A549 treated with Hydrocortisone at 1 μM for 4 hours (cell line): ENCODE measurements around the gene DNAJC4. TPM values are rescaled to one million over a fixed set of nuclear protein-coding genes. Genes with fewer than 3 reads are reported as not detected.

ENCODE experiments used
- total RNA-seq: library from RNA; stranded (reverse); fragments of 200-300 nt; extraction: Qiagen RNA extraction; gene quantifications from 5 replicates; pipeline ENCODE4 v1.2.3, GENCODE V29; 2022

DNAJC4 gene
- total RNA-seq: 17.1 to 22.6 TPM (median 21.1 TPM) in 5 replicates

GRCh38 chr11:64230171-64230984 lies at the start of gene DNAJC4:
TSS of gene DNAJC4 (plus strand) at chr11:64230548. CDS start at chr11:64230855, 307 bp downstream.

GRCh38 chr11:64185693-64186491 lies 44.5 kb upstream of the DNAJC4 start, which contains the start of gene STIP1:
TSS of gene STIP1 (plus strand) at chr11:64186171. CDS start at chr11:64186262, 91 bp downstream.

GRCh38 chr11:64206457-64207255 lies 23.7 kb upstream of the DNAJC4 start, which contains the start of gene FERMT3:
TSS of gene FERMT3 (plus strand) at chr11:64206721. CDS start at chr11:64207365, 644 bp downstream.

GRCh38 chr11:64225608-64226506 lies 4.5 kb upstream of the DNAJC4 start, which contains the start of the genes NUDT22 and TRPT1:
TSS of gene NUDT22 (plus strand) at chr11:64226274. CDS start at chr11:64226653, 379 bp downstream.
TSS of gene TRPT1 (minus strand) at chr11:64226186. CDS start at chr11:64225860, 326 bp downstream.

GRCh38 chr11:64233913-64234586 lies 3.7 kb downstream of the DNAJC4 start, which contains the start of gene VEGFB:
TSS of gene VEGFB (plus strand) at chr11:64234584. CDS start at chr11:64234834, 250 bp downstream.

GRCh38 chr11:64240435-64241240 lies 10.3 kb downstream of the DNAJC4 start, which contains the start of gene FKBP2:
TSS of gene FKBP2 (plus strand) at chr11:64241095. CDS start at chr11:64242388, 1,293 bp downstream.

GRCh38 chr11:64246871-64247728 lies 16.8 kb downstream of the DNAJC4 start, which contains the start of gene PPP1R14B:
TSS of gene PPP1R14B (minus strand) at chr11:64246943. CDS start at chr11:64246673, 270 bp downstream.

GRCh38 chr11:64251016-64251752 lies 20.8 kb downstream of the DNAJC4 start, which contains the start of gene PLCB3:
TSS of gene PLCB3 (plus strand) at chr11:64251530. CDS start at chr11:64251650, 120 bp downstream.

Other genes with a start within 250 kb of the DNAJC4 start
- gene OTUB1, start 244.1 kb upstream of the DNAJC4 start, total RNA-seq: 109 to 136 TPM (median 127 TPM) in 5 replicates
- gene FLRT1, start 194.6 kb upstream of the DNAJC4 start, total RNA-seq: 0.03 to 0.09 TPM (median 0.06 TPM) in 5 replicates
- 9.0 to 15.8 TPM (median 13.5 TPM) in 5 replicates for gene MACROD1, start 64.4 kb upstream of the DNAJC4 start, total RNA-seq
- gene STIP1, start 44.4 kb upstream of the DNAJC4 start, total RNA-seq: 226 to 294 TPM (median 239 TPM) in 5 replicates
- 0.90 to 3.5 TPM (median 1.1 TPM) in 5 replicates for gene FERMT3, start 23.8 kb upstream of the DNAJC4 start, total RNA-seq
- gene TRPT1, start 4.4 kb upstream of the DNAJC4 start, total RNA-seq: 15.9 to 26.7 TPM (median 25.0 TPM) in 5 replicates
- 30.0 to 39.3 TPM (median 36.0 TPM) in 5 replicates for gene NUDT22, start 4.3 kb upstream of the DNAJC4 start, total RNA-seq
- 32.7 to 53.8 TPM (median 47.9 TPM) in 5 replicates for gene VEGFB, start 4.0 kb downstream of the DNAJC4 start, total RNA-seq
- gene FKBP2, start 10.5 kb downstream of the DNAJC4 start, total RNA-seq: 119 to 148 TPM (median 123 TPM) in 5 replicates
- 195 to 381 TPM (median 360 TPM) in 5 replicates for gene PPP1R14B, start 16.4 kb downstream of the DNAJC4 start, total RNA-seq
- gene PLCB3, start 21.0 kb downstream of the DNAJC4 start, total RNA-seq: 16.8 to 23.4 TPM (median 20.3 TPM) in 5 replicates
- 65.9 to 95.2 TPM (median 90.0 TPM) in 5 replicates for gene BAD, start 54.1 kb downstream of the DNAJC4 start, total RNA-seq
- 35.7 to 48.9 TPM (median 42.5 TPM) in 5 replicates for gene GPR137, start 55.3 kb downstream of the DNAJC4 start, total RNA-seq
- 0.07 to 0.10 TPM in 2 of 5 replicates, not detected in the others for gene KCNK4, start 60.8 kb downstream of the DNAJC4 start, total RNA-seq
- 2.1 to 2.6 TPM (median 2.4 TPM) in 5 replicates for gene CATSPERZ, start 69.8 kb downstream of the DNAJC4 start, total RNA-seq
- 44.7 to 58.6 TPM (median 55.8 TPM) in 5 replicates for gene ESRRA, start 75.0 kb downstream of the DNAJC4 start, total RNA-seq
- gene TRMT112, start 87.0 kb downstream of the DNAJC4 start, total RNA-seq: 340 to 460 TPM (median 407 TPM) in 5 replicates
- gene PRDX5, start 87.6 kb downstream of the DNAJC4 start, total RNA-seq: 384 to 494 TPM (median 449 TPM) in 5 replicates
- gene CCDC88B, start 109.7 kb downstream of the DNAJC4 start, total RNA-seq: 7.6 to 10.2 TPM (median 9.8 TPM) in 5 replicates
- gene RPS6KA4, start 128.6 kb downstream of the DNAJC4 start, total RNA-seq: 56.9 to 64.6 TPM (median 62.6 TPM) in 5 replicates